B cell (primary cell): ENCODE data around the gene ZNF408. TPM values are rescaled to one million over a fixed set of nuclear protein-coding genes. Genes with fewer than 3 reads are reported as not detected.

Experiments used
- ATAC-seq: fragments of 200-7000 bp; cut with Tn5 transposase; one replicate; pipeline ENCODE4 v1.10.0; 2021; ENCODE audit warnings: low read depth, mild to moderate bottlenecking, moderate number of reproducible peaks, moderate library complexity
- CTCF ChIA-PET: fragments of 350-600 bp; sonication (Branson Sonifier 250); formaldehyde crosslinking; loops from one replicate; lab custom pipeline; 2021; ENCODE audit warnings: antibody characterized with exemption, inconsistent platforms; lab: Charles Lee
- POLR2A ChIA-PET: fragments of 350-600 bp; sonication (Branson Sonifier 250); formaldehyde crosslinking; loops from one replicate; lab custom pipeline; 2021; ENCODE audit warnings: antibody characterized with exemption; lab: Charles Lee
- DNase-seq: peaks from one replicate; pipeline ENCODE4 v3.0.0; 2013
- H2AFZ ChIP-seq: 2 replicates; pipeline ENCODE4 v1.6.1; 2012; ENCODE audit warnings: mild to moderate bottlenecking, low read depth, low read length; ENCODE audit not compliant: insufficient read depth, poor library complexity, severe bottlenecking
- H3K27ac ChIP-seq, 2 donors: 1 replicate in 1 of 2; 2 replicates in 1 of 2; pipeline ENCODE4 v1.5.1; 2012 to 2013; ENCODE audit warnings: low read length in 2 of 2, mild to moderate bottlenecking in 2 of 2, moderate library complexity in 1 of 2
- H3K27me3 ChIP-seq, 4 experiments: fragments of 200-600 bp in 1 of 4; sonication (generic) in 1 of 4; replicated peaks in 1 of 4; 1 replicate in 2 of 4; 2 replicates in 2 of 4; pipeline versions ENCODE4 v1.6.1 to v1.7.0; 2013 to 2016; ENCODE audit warnings: low read length in 3 of 4, mild to moderate bottlenecking in 2 of 4, mixed read lengths in 1 of 4, moderate library complexity in 1 of 4; ENCODE audit not compliant: insufficient read depth in 4 of 4, control insufficient read depth in 3 of 4; ENCODE audit errors: control extremely low read depth in 1 of 4
- H3K36me3 ChIP-seq, 2 experiments: replicated peaks in 1 of 2; 1 replicate in 1 of 2; 2 replicates in 1 of 2; pipeline versions ENCODE4 v1.6.1 to v1.7.1; 2013; ENCODE audit warnings: low read length in 1 of 2; ENCODE audit not compliant: insufficient read depth in 2 of 2, control insufficient read depth in 1 of 2; ENCODE audit errors: control extremely low read depth in 1 of 2, extremely low read depth in 1 of 2
- H3K4me1 ChIP-seq, 2 donors: fragments of 200-600 bp in 1 of 2; sonication (generic) in 1 of 2; 1 replicate in 1 of 2; 2 replicates in 1 of 2; pipeline versions ENCODE4 v1.5.1 to v1.6.1; 2013 to 2017; ENCODE audit warnings: low read length in 2 of 2; ENCODE audit not compliant: control insufficient read depth in 2 of 2, insufficient read depth in 2 of 2
- H3K4me2 ChIP-seq: replicated peaks from 2 replicates; pipeline ENCODE3; 2012; ENCODE audit warnings: mild to moderate bottlenecking, low read depth, low read length; ENCODE audit not compliant: poor library complexity, severe bottlenecking
- H3K4me3 ChIP-seq, 5 experiments: fragments of 200-600 bp in 1 of 5; sonication (generic) in 1 of 5; 1 replicate in 3 of 5; 2 replicates in 2 of 5; pipeline versions ENCODE4 v1.5.1 to v1.7.0; 2011 to 2016; ENCODE audit warnings: low read length in 4 of 5, mild to moderate bottlenecking in 4 of 5, low read depth in 2 of 5, control low read depth in 1 of 5, moderate library complexity in 1 of 5; ENCODE audit not compliant: insufficient read depth in 1 of 5; ENCODE audit errors: control extremely low read depth in 1 of 5, extremely low read depth in 1 of 5
- H3K79me2 ChIP-seq: fragments of 200-600 bp; sonication (generic); one replicate; pipeline ENCODE4 v1.6.0; 2016; ENCODE audit warnings: low read length; ENCODE audit not compliant: control insufficient read depth, insufficient read depth
- H3K9ac ChIP-seq: fragments of 200-600 bp; sonication (generic); 2 replicates; pipeline ENCODE4 v1.6.1; 2017; ENCODE audit warnings: mild to moderate bottlenecking, low read length, moderate library complexity
- H3K9me3 ChIP-seq, 3 donors: one replicate each; pipeline versions ENCODE4 v1.6.1 to v1.7.1; 2013; ENCODE audit warnings: low read length in 2 of 3; ENCODE audit not compliant: control insufficient read depth in 2 of 3, insufficient read depth in 1 of 3; ENCODE audit errors: control extremely low read depth in 1 of 3
- H4K20me1 ChIP-seq: 2 replicates; pipeline ENCODE4 v1.6.0; 2012; ENCODE audit warnings: mild to moderate bottlenecking, low read length; ENCODE audit not compliant: insufficient read depth, control insufficient read depth, poor library complexity, severe bottlenecking
- H3K27ac Mint-ChIP-seq: one replicate; pipeline ENCODE4 v1.8.0; 2021; ENCODE audit warnings: mixed read lengths
- H3K27me3 Mint-ChIP-seq: one replicate; pipeline ENCODE4 v1.8.0; 2021; ENCODE audit warnings: mixed read lengths
- H3K4me1 Mint-ChIP-seq: one replicate; pipeline ENCODE4 v1.8.0; 2021; ENCODE audit warnings: mixed read lengths
- H3K4me3 Mint-ChIP-seq: one replicate; pipeline ENCODE4 v1.8.0; 2021; ENCODE audit warnings: mixed read lengths
- H3K9me3 Mint-ChIP-seq: one replicate; pipeline ENCODE4 v1.8.0; 2022; ENCODE audit warnings: mixed read lengths; ENCODE audit not compliant: insufficient read depth
- EZH2 ChIP-seq: IDR thresholded peaks from 2 replicates; pipeline ENCODE4 v1.6.1; 2012; ENCODE audit warnings: borderline replicate concordance, low read depth, mild to moderate bottlenecking, moderate library complexity, low read length; ENCODE audit not compliant: insufficient read depth, poor library complexity, severe bottlenecking
- WGBS: methylation state at CpG from one replicate; pipeline ENCODE4 v1.1.5; 2013; ENCODE audit warnings: missing lambda C conversion rate; ENCODE audit not compliant: insufficient coverage; 5-methylcytosine and 5-hydroxymethylcytosine counted together
- intact Hi-C: fragments of 100-400 bp; cut with micrococcal nuclease; formaldehyde crosslinking; loops from one replicate; pipeline ENCODE4 v1.10.0; 2022
- polyA plus RNA-seq: library from polyadenylated mRNA; depleted of rRNA; stranded (reverse); fragments of >200 nt; gene quantifications from 2 replicates; pipeline ENCODE4 v1.2.3, GENCODE V29; 2012
- total RNA-seq, 2 donors: library from RNA; stranded (reverse); fragments of 120-200 nt in 1 of 2; gene quantifications; 1 replicate in 1 of 2; 2 replicates in 1 of 2; pipeline versions ENCODE4 v1.2.3 to v1.2.4, GENCODE V29; 2013 to 2022
- TF ChIP-seq, protein P1 (sequence below): fragments of 200-600 bp; IDR thresholded peaks from one replicate; pipeline ENCODE4 v1.8.0; 2022; ENCODE audit warnings: antibody characterized with exemption, mild to moderate bottlenecking

The ZNF408 gene
- total and polyA plus RNA-seq, 2 donors (not counting 1 experiment from before 2014, with no cell fraction given): 8.3 to 22.3 TPM

DNA sequence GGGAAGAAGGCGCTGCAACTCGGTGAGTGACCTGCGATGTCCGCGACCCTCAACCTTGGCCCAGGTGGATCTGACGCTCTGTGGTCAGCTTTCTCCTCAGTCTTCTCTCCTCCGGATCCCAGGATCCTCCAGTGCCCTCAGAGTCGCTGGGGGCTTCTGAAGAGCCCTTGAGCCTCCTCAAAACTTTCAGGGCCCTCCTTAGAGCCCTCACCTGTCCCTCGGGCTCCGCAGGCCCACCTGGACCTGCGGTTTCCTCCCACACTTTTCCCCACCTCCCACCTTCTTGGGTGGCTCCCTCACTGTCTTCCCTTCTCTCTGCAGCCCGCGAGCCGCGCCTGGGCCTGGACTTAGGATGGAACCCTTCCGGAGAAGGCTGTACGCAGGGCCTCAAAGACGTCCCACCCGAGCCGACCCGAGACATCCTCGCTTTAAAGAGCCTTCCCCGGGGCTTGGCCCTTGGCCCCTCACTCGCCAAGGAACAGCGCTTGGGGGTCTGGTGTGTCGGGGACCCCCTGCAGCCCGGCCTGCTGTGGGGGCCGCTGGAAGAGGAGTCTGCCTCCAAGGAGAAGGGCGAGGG, 335 bp downstream of the ZNF408 start:
- no peaks in the 10 kb centered on the region for H3K9me3 ChIP-seq
- H3K9ac ChIP-seq: peak overlapping the region; percentile 88
- WGBS: 1% methylated on average over 29 of the region's 29 CpGs
- POLR2A ChIA-PET: interaction anchor here (0.6 to 1.1 kb wide), 3 partner anchors 84 to 697 kb away, joined by 3 to 4 read pairs (median 3); partner anchors contain the start of genes ATG13, DDB2 and HARBI1
- no peaks in the 10 kb centered on the region for H3K9me3 Mint-ChIP-seq
- peaks cover 42% of the 10 kb centered on the region for H3K4me1 Mint-ChIP-seq
- no peaks in the 10 kb centered on the region for H3K27me3 Mint-ChIP-seq
- H2AFZ ChIP-seq: peak overlapping the region; percentile 98
- H3K27ac Mint-ChIP-seq: peak overlapping the region; percentile 93
- ATAC-seq (no peak), DNase-seq (no peak)
- H3K79me2 ChIP-seq: peaks cover 85% of the 10 kb centered on the region
- H4K20me1 ChIP-seq: peaks cover 31% of the 10 kb centered on the region
- H3K4me1 ChIP-seq: peaks cover 30 to 39% of the 10 kb centered on the region in 2 donors
- peak overlapping the region; percentile 94 for H3K4me2 ChIP-seq
- H3K4me3 Mint-ChIP-seq: peak overlapping the region; percentile 96
- peak overlapping the region; percentile 87 to 100 (median 98) for H3K4me3 ChIP-seq
- CTCF ChIA-PET: interaction anchor here (0.8 to 1.7 kb wide), 4 partner anchors 82 to 126 kb away, joined by 3 read pairs; partner anchors contain the start of genes AMBRA1, ATG13 and HARBI1
- intact Hi-C loops: loop anchor here (2.0 to 5.0 kb wide), 5 partner anchors 236 to 1554 kb away; partner anchors contain the start of genes ARFGAP2, CSTPP1, FNBP4 and PRDM11
- H3K36me3 ChIP-seq: peaks cover 3 to 40% of the 10 kb centered on the region in 2 experiments
- TF ChIP-seq, protein P1, sequence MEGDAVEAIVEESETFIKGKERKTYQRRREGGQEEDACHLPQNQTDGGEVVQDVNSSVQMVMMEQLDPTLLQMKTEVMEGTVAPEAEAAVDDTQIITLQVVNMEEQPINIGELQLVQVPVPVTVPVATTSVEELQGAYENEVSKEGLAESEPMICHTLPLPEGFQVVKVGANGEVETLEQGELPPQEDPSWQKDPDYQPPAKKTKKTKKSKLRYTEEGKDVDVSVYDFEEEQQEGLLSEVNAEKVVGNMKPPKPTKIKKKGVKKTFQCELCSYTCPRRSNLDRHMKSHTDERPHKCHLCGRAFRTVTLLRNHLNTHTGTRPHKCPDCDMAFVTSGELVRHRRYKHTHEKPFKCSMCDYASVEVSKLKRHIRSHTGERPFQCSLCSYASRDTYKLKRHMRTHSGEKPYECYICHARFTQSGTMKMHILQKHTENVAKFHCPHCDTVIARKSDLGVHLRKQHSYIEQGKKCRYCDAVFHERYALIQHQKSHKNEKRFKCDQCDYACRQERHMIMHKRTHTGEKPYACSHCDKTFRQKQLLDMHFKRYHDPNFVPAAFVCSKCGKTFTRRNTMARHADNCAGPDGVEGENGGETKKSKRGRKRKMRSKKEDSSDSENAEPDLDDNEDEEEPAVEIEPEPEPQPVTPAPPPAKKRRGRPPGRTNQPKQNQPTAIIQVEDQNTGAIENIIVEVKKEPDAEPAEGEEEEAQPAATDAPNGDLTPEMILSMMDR: no peak
- no peak for TF ChIP-seq EZH2
- no peaks in the 10 kb centered on the region for H3K27me3 ChIP-seq
- peak overlapping the region; percentile 47 to 86 for H3K27ac ChIP-seq

DNA sequence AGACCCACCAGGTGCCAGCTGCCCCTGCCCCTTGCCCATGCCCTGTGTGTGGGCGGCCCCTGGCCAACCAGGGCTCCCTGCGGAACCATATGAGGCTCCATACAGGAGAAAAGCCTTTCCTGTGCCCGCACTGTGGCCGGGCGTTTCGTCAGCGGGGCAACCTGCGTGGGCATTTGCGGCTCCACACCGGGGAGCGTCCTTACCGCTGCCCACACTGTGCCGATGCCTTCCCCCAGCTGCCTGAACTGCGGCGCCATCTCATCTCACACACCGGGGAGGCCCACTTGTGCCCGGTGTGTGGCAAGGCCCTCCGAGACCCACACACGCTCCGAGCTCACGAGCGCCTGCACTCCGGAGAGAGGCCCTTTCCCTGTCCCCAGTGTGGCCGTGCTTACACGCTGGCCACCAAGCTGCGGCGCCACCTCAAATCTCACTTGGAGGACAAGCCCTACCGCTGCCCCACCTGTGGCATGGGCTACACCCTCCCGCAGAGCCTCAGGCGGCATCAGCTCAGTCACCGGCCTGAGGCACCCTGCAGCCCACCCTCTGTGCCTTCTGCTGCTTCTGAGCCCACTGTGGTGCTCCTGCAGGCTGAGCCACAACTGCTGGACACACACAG, 4.3 kb downstream of the ZNF408 start:
- Mint-ChIP-seq H3K27me3 (no peaks in the 10 kb centered on the region), H3K4me3 (no peak overlapping the region), H3K27ac (no peak overlapping the region), H3K9me3 (no peaks in the 10 kb centered on the region), H3K4me1 (peaks cover 22% of the 10 kb centered on the region)
- H3K9ac ChIP-seq: no peak overlapping the region
- no peak overlapping the region for H3K4me2 ChIP-seq
- POLR2A ChIA-PET: no interaction called here
- WGBS: 99% methylated on average over 29 of the region's 31 CpGs
- H3K4me3 ChIP-seq: no peak overlapping the region
- DNase-seq (no peak), ATAC-seq (no peak)
- peaks cover 1 to 52% of the 10 kb centered on the region in 2 experiments for H3K36me3 ChIP-seq
- H4K20me1 ChIP-seq: no peaks in the 10 kb centered on the region
- H3K27me3 ChIP-seq: no peaks in the 10 kb centered on the region
- H3K4me1 ChIP-seq: peaks cover 12 to 16% of the 10 kb centered on the region in 2 donors
- intact Hi-C loops: no loop called here
- no peak overlapping the region for H2AFZ ChIP-seq
- no peaks in the 10 kb centered on the region for H3K9me3 ChIP-seq
- no peak overlapping the region for H3K27ac ChIP-seq
- peaks cover 45% of the 10 kb centered on the region for H3K79me2 ChIP-seq
- CTCF ChIA-PET: no interaction called here
- TF ChIP-seq EZH2: no peak
